Activated T-helper 17 cell treated with anti-CD3 and anti-CD28 coated beads, Interleukin-2, amount 50 U/mL, for 72 hours (primary cell): ENCODE results near the gene ESYT2. TPM values are rescaled to one million over a fixed set of nuclear protein-coding genes. Genes with fewer than 3 reads are reported as not detected.

Experiments
- ATAC-seq: fragments of 150-1000 bp; cut with Tn5 transposase; replicated peaks from 2 replicates; pipeline ENCODE4 v1.10.0; 2021; ENCODE audit warnings: mild to moderate bottlenecking, moderate library complexity
- H3K27ac Mint-ChIP-seq: one replicate; pipeline ENCODE4 v1.8.0; 2022; ENCODE audit warnings: mixed read lengths
- H3K27me3 Mint-ChIP-seq: one replicate; pipeline ENCODE4 v1.8.0; 2022; ENCODE audit warnings: mixed read lengths
- H3K36me3 Mint-ChIP-seq: one replicate; pipeline ENCODE4 v1.8.0; 2022; ENCODE audit warnings: low read depth, mild to moderate bottlenecking, mixed read lengths
- H3K4me1 Mint-ChIP-seq: one replicate; pipeline ENCODE4 v1.8.0; 2022; ENCODE audit warnings: mixed read lengths
- H3K4me3 Mint-ChIP-seq: one replicate; pipeline ENCODE4 v1.8.0; 2022; ENCODE audit warnings: mild to moderate bottlenecking, mixed read lengths
- H3K9me3 Mint-ChIP-seq: one replicate; pipeline ENCODE4 v1.8.0; 2022; ENCODE audit warnings: mixed read lengths
- total RNA-seq, 2 donors: library from RNA; stranded (reverse); gene quantifications; one replicate each; pipeline ENCODE4 v1.2.3, GENCODE V29; 2022

The ESYT2 gene
- total RNA-seq, 2 donors from 2014 or later: 63.0 to 119 TPM

GRCh38 chr7:158809596-158809995, 19.7 kb downstream of the ESYT2 start:
- peak overlapping the region; percentile 97 for H3K27ac Mint-ChIP-seq
- peak; percentile 42 for ATAC-seq
- H3K4me1 Mint-ChIP-seq: peaks cover 52% of the 10 kb centered on the region
- peak overlapping the region; percentile 85 for H3K4me3 Mint-ChIP-seq
- H3K9me3 Mint-ChIP-seq: peaks cover 4% of the 10 kb centered on the region
- peaks cover 91% of the 10 kb centered on the region for H3K36me3 Mint-ChIP-seq
- no peaks in the 10 kb centered on the region for H3K27me3 Mint-ChIP-seq

GRCh38 chr7:158808126-158808525, 21.2 kb downstream of the ESYT2 start:
- no peaks in the 10 kb centered on the region for H3K27me3 Mint-ChIP-seq
- H3K36me3 Mint-ChIP-seq: peaks cover 83% of the 10 kb centered on the region
- H3K4me3 Mint-ChIP-seq: no peak overlapping the region
- H3K9me3 Mint-ChIP-seq: peaks cover 4% of the 10 kb centered on the region
- no peak overlapping the region for H3K27ac Mint-ChIP-seq
- ATAC-seq: no peak
- H3K4me1 Mint-ChIP-seq: peaks cover 44% of the 10 kb centered on the region

GRCh38 chr7:158805937-158806336, 23.4 kb downstream of the ESYT2 start:
- Mint-ChIP-seq H3K9me3 (peaks cover 4% of the 10 kb centered on the region), H3K36me3 (peaks cover 71% of the 10 kb centered on the region), H3K4me1 (peaks cover 22% of the 10 kb centered on the region), H3K4me3 (no peak overlapping the region), H3K27ac (no peak overlapping the region), H3K27me3 (no peaks in the 10 kb centered on the region)
- no peak for ATAC-seq

- peaks cover 4% of the 10 kb centered on the region for H3K9me3 Mint-ChIP-seq
- H3K4me3 Mint-ChIP-seq: no peak overlapping the region
- ATAC-seq: no peak
- H3K27ac Mint-ChIP-seq: peak overlapping the region; percentile 56
- no peaks in the 10 kb centered on the region for H3K27me3 Mint-ChIP-seq
- peaks cover 66% of the 10 kb centered on the region for H3K36me3 Mint-ChIP-seq
- H3K4me1 Mint-ChIP-seq: peaks cover 17% of the 10 kb centered on the region
These were observed 23.9 kb downstream of the ESYT2 start for GRCh38 chr7:158805414-158805813.

GRCh38 chr7:158804335-158804734, 25.0 kb downstream of the ESYT2 start:
- H3K27me3 Mint-ChIP-seq: no peaks in the 10 kb centered on the region
- peaks cover 60% of the 10 kb centered on the region for H3K36me3 Mint-ChIP-seq
- ATAC-seq: no peak
- H3K4me3 Mint-ChIP-seq: peak overlapping the region; percentile 43
- no peaks in the 10 kb centered on the region for H3K9me3 Mint-ChIP-seq
- peaks cover 6% of the 10 kb centered on the region for H3K4me1 Mint-ChIP-seq
- H3K27ac Mint-ChIP-seq: peak overlapping the region; percentile 56

GRCh38 chr7:158803367-158803969, 25.8 kb downstream of the ESYT2 start:
- no peaks in the 10 kb centered on the region for H3K27me3 Mint-ChIP-seq
- no peak for ATAC-seq
- H3K4me1 Mint-ChIP-seq: peaks cover 6% of the 10 kb centered on the region
- no peak overlapping the region for H3K27ac Mint-ChIP-seq
- no peaks in the 10 kb centered on the region for H3K9me3 Mint-ChIP-seq
- H3K36me3 Mint-ChIP-seq: peaks cover 60% of the 10 kb centered on the region
- peak overlapping the region; percentile 29 for H3K4me3 Mint-ChIP-seq

- Mint-ChIP-seq H3K9me3 (no peaks in the 10 kb centered on the region), H3K4me3 (peak overlapping the region; percentile 29), H3K4me1 (peaks cover 6% of the 10 kb centered on the region), H3K27ac (no peak overlapping the region), H3K27me3 (no peaks in the 10 kb centered on the region), H3K36me3 (peaks cover 60% of the 10 kb centered on the region)
- no peak for ATAC-seq
These were observed 26.6 kb downstream of the ESYT2 start for GRCh38 chr7:158802535-158803366.

GRCh38 chr7:158798741-158799140, 30.6 kb downstream of the ESYT2 start:
- no peak overlapping the region for H3K4me3 Mint-ChIP-seq
- ATAC-seq: no peak
- H3K4me1 Mint-ChIP-seq: peaks cover 5% of the 10 kb centered on the region
- no peaks in the 10 kb centered on the region for H3K9me3 Mint-ChIP-seq
- peaks cover 66% of the 10 kb centered on the region for H3K36me3 Mint-ChIP-seq
- H3K27me3 Mint-ChIP-seq: no peaks in the 10 kb centered on the region
- H3K27ac Mint-ChIP-seq: peak overlapping the region; percentile 13

GRCh38 chr7:158796667-158797066, 32.6 kb downstream of the ESYT2 start:
- H3K36me3 Mint-ChIP-seq: peaks cover 81% of the 10 kb centered on the region

GRCh38 chr7:158795272-158795671, 34.0 kb downstream of the ESYT2 start:
- Mint-ChIP-seq H3K9me3 (no peaks in the 10 kb centered on the region), H3K27ac (no peak overlapping the region), H3K27me3 (no peaks in the 10 kb centered on the region), H3K4me3 (no peak overlapping the region), H3K36me3 (peaks cover 95% of the 10 kb centered on the region), H3K4me1 (peaks cover 5% of the 10 kb centered on the region)
- no peak for ATAC-seq

More at GRCh38 chr7:158796667-158797066, 32.6 kb downstream of the ESYT2 start:
- no peaks in the 10 kb centered on the region for H3K9me3 Mint-ChIP-seq
- no peak overlapping the region for H3K4me3 Mint-ChIP-seq
- no peak overlapping the region for H3K27ac Mint-ChIP-seq
- ATAC-seq: no peak
- H3K27me3 Mint-ChIP-seq: no peaks in the 10 kb centered on the region
- H3K4me1 Mint-ChIP-seq: peaks cover 5% of the 10 kb centered on the region

- H3K4me3 Mint-ChIP-seq: no peak overlapping the region
- H3K36me3 Mint-ChIP-seq: peaks cover 98% of the 10 kb centered on the region
- H3K27me3 Mint-ChIP-seq: no peaks in the 10 kb centered on the region
- ATAC-seq: no peak
- H3K9me3 Mint-ChIP-seq: no peaks in the 10 kb centered on the region
- H3K4me1 Mint-ChIP-seq: no peaks in the 10 kb centered on the region
- no peak overlapping the region for H3K27ac Mint-ChIP-seq
These were observed 38.2 kb downstream of the ESYT2 start for GRCh38 chr7:158791107-158791506.

- peaks cover 94% of the 10 kb centered on the region for H3K36me3 Mint-ChIP-seq
- no peak for ATAC-seq
- no peaks in the 10 kb centered on the region for H3K27me3 Mint-ChIP-seq
- H3K9me3 Mint-ChIP-seq: no peaks in the 10 kb centered on the region
- no peak overlapping the region for H3K4me3 Mint-ChIP-seq
- H3K27ac Mint-ChIP-seq: no peak overlapping the region
- H3K4me1 Mint-ChIP-seq: no peaks in the 10 kb centered on the region
These were observed 39.5 kb downstream of the ESYT2 start for GRCh38 chr7:158789842-158790241.

GRCh38 chr7:158786898-158787297, 42.4 kb downstream of the ESYT2 start:
- Mint-ChIP-seq H3K9me3 (no peaks in the 10 kb centered on the region), H3K4me3 (no peak overlapping the region), H3K36me3 (peaks cover 72% of the 10 kb centered on the region), H3K27me3 (no peaks in the 10 kb centered on the region), H3K27ac (peak overlapping the region; percentile 1), H3K4me1 (no peaks in the 10 kb centered on the region)
- no peak for ATAC-seq

- H3K4me3 Mint-ChIP-seq: no peak overlapping the region
- no peak for ATAC-seq
- no peak overlapping the region for H3K27ac Mint-ChIP-seq
- H3K4me1 Mint-ChIP-seq: peaks cover 5% of the 10 kb centered on the region
- H3K9me3 Mint-ChIP-seq: no peaks in the 10 kb centered on the region
- no peaks in the 10 kb centered on the region for H3K27me3 Mint-ChIP-seq
- peaks cover 45% of the 10 kb centered on the region for H3K36me3 Mint-ChIP-seq
These were observed 45.0 kb downstream of the ESYT2 start for GRCh38 chr7:158784270-158784669.

- Mint-ChIP-seq H3K27me3 (no peaks in the 10 kb centered on the region), H3K27ac (no peak overlapping the region), H3K4me3 (no peak overlapping the region), H3K4me1 (peaks cover 11% of the 10 kb centered on the region), H3K36me3 (peaks cover 40% of the 10 kb centered on the region), H3K9me3 (no peaks in the 10 kb centered on the region)
- ATAC-seq: peak; percentile 44
These were observed 45.7 kb downstream of the ESYT2 start for GRCh38 chr7:158783595-158783994.
